H9 (cell line): ENCODE data around the gene BIN1. TPM values are rescaled to one million over a fixed set of nuclear protein-coding genes. Genes with fewer than 3 reads are reported as not detected.

ENCODE experiments used
- DNase-seq: peaks from one replicate; pipeline ENCODE4 v3.0.0-alpha.2; 2017
- H2AFZ ChIP-seq: one replicate; pipeline ENCODE4 v1.6.1; 2013; ENCODE audit warnings: mild to moderate bottlenecking, low read length, control low read depth, moderate library complexity
- H2AK5ac ChIP-seq: 2 replicates; pipeline ENCODE4 v1.6.1; 2013; ENCODE audit warnings: low read length, control low read depth, mixed read lengths; ENCODE audit not compliant: insufficient read length
- H2BK120ac ChIP-seq: one replicate; pipeline ENCODE4 v1.6.1; 2013; ENCODE audit warnings: low read depth, mild to moderate bottlenecking, low read length, control low read depth, inconsistent platforms; ENCODE audit not compliant: poor library complexity, severe bottlenecking
- H2BK12ac ChIP-seq: 2 replicates; pipeline ENCODE4 v1.6.1; 2013; ENCODE audit warnings: low read length, control low read depth, mixed read lengths, low read depth; ENCODE audit not compliant: insufficient read length
- H2BK15ac ChIP-seq: 2 replicates; pipeline ENCODE4 v1.6.1; 2013; ENCODE audit warnings: low read depth, low read length, control low read depth
- H2BK20ac ChIP-seq: one replicate; pipeline ENCODE4 v1.6.1; 2013; ENCODE audit warnings: low read depth, mild to moderate bottlenecking, low read length, control low read depth, inconsistent platforms; ENCODE audit not compliant: poor library complexity, severe bottlenecking
- H2BK5ac ChIP-seq: 2 replicates; pipeline ENCODE4 v1.6.1; 2013; ENCODE audit warnings: low read length, control low read depth, mixed read lengths; ENCODE audit not compliant: insufficient read length
- H3K14ac ChIP-seq: 2 replicates; pipeline ENCODE4 v1.6.1; 2013; ENCODE audit warnings: low read length, control low read depth; ENCODE audit not compliant: insufficient read depth
- H3K18ac ChIP-seq: 2 replicates; pipeline ENCODE4 v1.6.1; 2013; ENCODE audit warnings: low read depth, mild to moderate bottlenecking, mixed read lengths, low read length, control low read depth; ENCODE audit not compliant: insufficient read length
- H3K23ac ChIP-seq: 2 replicates; pipeline ENCODE4 v1.6.1; 2013; ENCODE audit warnings: low read length, control low read depth, mixed read lengths, low read depth; ENCODE audit not compliant: insufficient read length
- H3K23me2 ChIP-seq: 2 replicates; pipeline ENCODE4 v1.6.1; 2013; ENCODE audit warnings: low read depth, mild to moderate bottlenecking, mixed read lengths, low read length, control low read depth; ENCODE audit not compliant: insufficient read length, poor library complexity, severe bottlenecking
- H3K27ac ChIP-seq: 2 replicates; pipeline ENCODE4 v1.5.1; 2013; ENCODE audit warnings: low read length, control low read depth, mixed read lengths, low read depth; ENCODE audit not compliant: insufficient read length
- H3K27me3 ChIP-seq: 2 replicates; pipeline ENCODE4 v1.6.1; 2013; ENCODE audit warnings: low read length, control low read depth, inconsistent platforms; ENCODE audit not compliant: insufficient read depth
- H3K4ac ChIP-seq: 2 replicates; pipeline ENCODE4 v1.6.1; 2013; ENCODE audit warnings: low read depth, mild to moderate bottlenecking, control low read depth, inconsistent platforms, low read length, moderate library complexity
- H3K4me1 ChIP-seq: 2 replicates; pipeline ENCODE4 v1.6.1; 2013; ENCODE audit warnings: low read length, control low read depth, inconsistent platforms; ENCODE audit not compliant: insufficient read depth
- H3K4me2 ChIP-seq: 2 replicates; pipeline ENCODE4 v1.6.1; 2013; ENCODE audit warnings: low read length, control low read depth, mixed read lengths; ENCODE audit not compliant: insufficient read length, insufficient read depth
- H3K56ac ChIP-seq: 2 replicates; pipeline ENCODE4 v1.6.1; 2013; ENCODE audit warnings: low read depth, mild to moderate bottlenecking, mixed read lengths, low read length, control low read depth; ENCODE audit not compliant: insufficient read length
- H3K79me1 ChIP-seq: 2 replicates; pipeline ENCODE4 v1.6.1; 2013; ENCODE audit warnings: low read depth, mild to moderate bottlenecking, moderate library complexity, low read length, control low read depth, inconsistent platforms; ENCODE audit not compliant: insufficient read depth, poor library complexity, severe bottlenecking
- H3K79me2 ChIP-seq: 2 replicates; pipeline ENCODE4 v1.6.1; 2013; ENCODE audit warnings: low read length, control low read depth, inconsistent platforms; ENCODE audit not compliant: insufficient read depth
- H3K9ac ChIP-seq: 2 replicates; pipeline ENCODE4 v1.6.1; 2013; ENCODE audit warnings: low read length, control low read depth, mixed read lengths; ENCODE audit not compliant: insufficient read length; ENCODE audit errors: extremely low read depth
- H3K9me3 ChIP-seq: one replicate; pipeline ENCODE4 v1.6.1; 2013; ENCODE audit warnings: low read depth, low read length, inconsistent platforms; ENCODE audit not compliant: control insufficient read depth
- H3T11ph ChIP-seq: one replicate; pipeline ENCODE4 v1.6.1; 2013; ENCODE audit warnings: mild to moderate bottlenecking, low read length, control low read depth, inconsistent platforms
- H4K20me1 ChIP-seq: one replicate; pipeline ENCODE4 v1.6.1; 2013; ENCODE audit not compliant: control insufficient read depth, insufficient read length, insufficient read depth
- H4K5ac ChIP-seq: 2 replicates; pipeline ENCODE4 v1.6.1; 2013; ENCODE audit warnings: low read depth, mild to moderate bottlenecking, mixed read lengths, low read length, control low read depth; ENCODE audit not compliant: insufficient read length
- H4K8ac ChIP-seq: replicated peaks from 2 replicates; pipeline ENCODE4 v1.6.1; 2013; ENCODE audit warnings: low read length, control low read depth, mixed read lengths, low read depth; ENCODE audit not compliant: insufficient read length
- H4K91ac ChIP-seq: 2 replicates; pipeline ENCODE4 v1.6.1; 2013; ENCODE audit warnings: low read depth, mild to moderate bottlenecking, moderate library complexity, mixed read lengths, low read length, control low read depth; ENCODE audit not compliant: insufficient read length
- H3K27ac Mint-ChIP-seq, 3 experiments: 2 replicates in 2 of 3; 3 replicates in 1 of 3; pipeline ENCODE4 v1.8.0; 2020 to 2021; ENCODE audit warnings: mixed read lengths in 3 of 3, mild to moderate bottlenecking in 1 of 3, moderate library complexity in 1 of 3
- H3K27me3 Mint-ChIP-seq: 2 replicates; pipeline ENCODE4 v1.8.0; 2021; ENCODE audit warnings: low read depth, mild to moderate bottlenecking, moderate library complexity, mixed read lengths
- H3K36me3 Mint-ChIP-seq, 3 experiments: 2 replicates in 2 of 3; 3 replicates in 1 of 3; pipeline ENCODE4 v1.8.0; 2020 to 2021; ENCODE audit warnings: low read depth in 3 of 3, mixed read lengths in 3 of 3; ENCODE audit not compliant: insufficient read depth in 1 of 3
- H3K4me1 Mint-ChIP-seq, 2 experiments: 2 replicates each; pipeline ENCODE4 v1.8.0; 2020; ENCODE audit warnings: mixed read lengths in 2 of 2
- H3K4me3 Mint-ChIP-seq, 2 experiments: 2 replicates in 1 of 2; 3 replicates in 1 of 2; pipeline ENCODE4 v1.8.0; 2020 to 2021; ENCODE audit warnings: mild to moderate bottlenecking in 2 of 2, mixed read lengths in 2 of 2, moderate library complexity in 1 of 2
- H3K9me3 Mint-ChIP-seq, 2 experiments: 2 replicates in 1 of 2; 3 replicates in 1 of 2; pipeline ENCODE4 v1.8.0; 2020; ENCODE audit warnings: mild to moderate bottlenecking in 2 of 2, mixed read lengths in 2 of 2, moderate library complexity in 1 of 2
- total RNA-seq: library from RNA; stranded (reverse); gene quantifications from 2 replicates; pipeline ENCODE4 v1.2.1, GENCODE V29; 2021
- TF ChIP-seq, protein P1 (sequence below): fragments of 200-600 bp; sonication (generic); conservative IDR thresholded peaks from 3 replicates; pipeline ENCODE4 v1.8.0; 2021; ENCODE audit warnings: antibody characterized with exemption, mild to moderate bottlenecking

Gene BIN1
- total RNA-seq, 1 experiment from 2014 or later, result 32.0 TPM

DNA sequence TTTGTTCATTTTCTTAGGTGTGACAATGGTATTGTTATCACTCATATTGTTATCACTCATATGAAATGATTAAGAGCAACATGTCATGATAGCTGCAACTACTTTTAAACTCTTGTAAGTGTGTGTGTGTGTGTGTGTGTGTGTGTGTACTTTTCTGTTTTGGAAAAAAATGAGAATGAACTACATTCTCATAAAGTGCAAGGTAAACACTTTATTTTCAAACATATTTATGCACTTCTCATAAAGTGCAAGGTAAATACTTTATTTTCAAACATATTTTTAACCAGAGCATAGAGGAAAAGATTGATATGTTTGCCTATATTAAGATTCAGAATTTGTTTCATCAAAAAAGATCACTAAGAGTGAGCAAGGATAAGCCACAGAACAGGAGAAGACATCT is 108.5 kb downstream of the BIN1 start:
- H3K14ac ChIP-seq, result no peak overlapping the region
- no peak overlapping the region for H3K4ac ChIP-seq
- no peaks in the 10 kb centered on the region for H3K4me1 ChIP-seq
- H2AFZ ChIP-seq, result no peak overlapping the region
- no peaks in the 10 kb centered on the region for H3K27me3 ChIP-seq
- H2BK5ac ChIP-seq, result no peak overlapping the region
- no peak overlapping the region for H2BK20ac ChIP-seq
- Mint-ChIP-seq H3K27me3 (no peaks in the 10 kb centered on the region; the same call in 1 of the 2 replicates), H3K9me3 (no peaks in the 10 kb centered on the region), H3K4me3 (no peak overlapping the region), H3K27ac (no peak overlapping the region), H3K36me3 (no peaks in the 10 kb centered on the region), H3K4me1 (peaks cover 2 to 3% of the 10 kb centered on the region in 2 experiments; a peak in 1 of 4 replicates)
- H3K79me1 ChIP-seq, result no peaks in the 10 kb centered on the region
- H2BK15ac ChIP-seq, result no peak overlapping the region
- no peak overlapping the region for H3K23ac ChIP-seq
- H2BK12ac ChIP-seq, result no peak overlapping the region
- no peak for DNase-seq
- H3K79me2 ChIP-seq, result no peaks in the 10 kb centered on the region
- H3K56ac ChIP-seq, result no peak overlapping the region
- H2AK5ac ChIP-seq, result no peak overlapping the region
- no peak overlapping the region for H3K4me2 ChIP-seq
- H2BK120ac ChIP-seq, result no peak overlapping the region
- H3K23me2 ChIP-seq, result no peaks in the 10 kb centered on the region
- TF ChIP-seq, protein P1, sequence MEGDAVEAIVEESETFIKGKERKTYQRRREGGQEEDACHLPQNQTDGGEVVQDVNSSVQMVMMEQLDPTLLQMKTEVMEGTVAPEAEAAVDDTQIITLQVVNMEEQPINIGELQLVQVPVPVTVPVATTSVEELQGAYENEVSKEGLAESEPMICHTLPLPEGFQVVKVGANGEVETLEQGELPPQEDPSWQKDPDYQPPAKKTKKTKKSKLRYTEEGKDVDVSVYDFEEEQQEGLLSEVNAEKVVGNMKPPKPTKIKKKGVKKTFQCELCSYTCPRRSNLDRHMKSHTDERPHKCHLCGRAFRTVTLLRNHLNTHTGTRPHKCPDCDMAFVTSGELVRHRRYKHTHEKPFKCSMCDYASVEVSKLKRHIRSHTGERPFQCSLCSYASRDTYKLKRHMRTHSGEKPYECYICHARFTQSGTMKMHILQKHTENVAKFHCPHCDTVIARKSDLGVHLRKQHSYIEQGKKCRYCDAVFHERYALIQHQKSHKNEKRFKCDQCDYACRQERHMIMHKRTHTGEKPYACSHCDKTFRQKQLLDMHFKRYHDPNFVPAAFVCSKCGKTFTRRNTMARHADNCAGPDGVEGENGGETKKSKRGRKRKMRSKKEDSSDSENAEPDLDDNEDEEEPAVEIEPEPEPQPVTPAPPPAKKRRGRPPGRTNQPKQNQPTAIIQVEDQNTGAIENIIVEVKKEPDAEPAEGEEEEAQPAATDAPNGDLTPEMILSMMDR, result no peak
- no peak overlapping the region for H4K5ac ChIP-seq
- H3T11ph ChIP-seq, result no peak overlapping the region
- H3K27ac ChIP-seq, result no peak overlapping the region
- no peaks in the 10 kb centered on the region for H4K20me1 ChIP-seq
- no peak overlapping the region for H3K18ac ChIP-seq
- no peak overlapping the region for H4K8ac ChIP-seq
- no peak overlapping the region for H4K91ac ChIP-seq
- no peak overlapping the region for H3K9ac ChIP-seq
- no peaks in the 10 kb centered on the region for H3K9me3 ChIP-seq

Other genes starting within 250 kb of the BIN1 start
- not detected in 2 replicates for gene TEX51, start 208.3 kb downstream of the BIN1 start, total RNA-seq
- 2.3 TPM in 2 replicates for gene CYP27C1, start 113.1 kb upstream of the BIN1 start, total RNA-seq
- gene ERCC3, start 187.0 kb upstream of the BIN1 start, total RNA-seq, result 60.0 and 60.8 TPM in 2 replicates